B cell (primary cell): ENCODE results near the gene PTPRM.

Experiments used
- CTCF ChIP-seq: fragments of 200-600 bp; IDR thresholded peaks from one replicate; pipeline ENCODE4 v1.8.0; 2022; ENCODE audit warnings: antibody characterized with exemption, mild to moderate bottlenecking
- EZH2 ChIP-seq: IDR thresholded peaks from 2 replicates; pipeline ENCODE4 v1.6.1; 2012; ENCODE audit warnings: borderline replicate concordance, low read depth, mild to moderate bottlenecking, moderate library complexity, low read length; ENCODE audit not compliant: insufficient read depth, poor library complexity, severe bottlenecking

DNA sequence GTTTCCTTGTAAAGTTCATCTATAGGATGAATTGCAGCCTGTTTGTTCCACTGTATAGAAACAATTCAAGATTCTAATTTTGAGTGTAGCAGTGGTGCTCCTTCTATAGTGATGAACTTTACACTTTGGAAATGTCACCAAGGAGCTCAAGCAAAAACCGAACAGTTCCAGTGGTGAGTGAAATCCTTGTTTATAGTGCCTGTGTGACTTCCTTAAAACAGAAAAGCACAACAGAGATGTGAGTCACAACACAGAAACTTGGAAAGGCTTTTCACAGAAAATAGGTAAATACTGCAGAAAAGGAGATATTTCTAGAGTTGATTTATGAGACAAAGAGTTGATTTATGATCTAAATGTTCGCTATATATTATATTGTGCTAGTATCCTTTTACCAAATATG, 482.0 kb downstream of the PTPRM start:
- no peak for TF ChIP-seq EZH2
- no peak for TF ChIP-seq CTCF
